ENCODE measurements around the gene CFAP43.

DNA sequence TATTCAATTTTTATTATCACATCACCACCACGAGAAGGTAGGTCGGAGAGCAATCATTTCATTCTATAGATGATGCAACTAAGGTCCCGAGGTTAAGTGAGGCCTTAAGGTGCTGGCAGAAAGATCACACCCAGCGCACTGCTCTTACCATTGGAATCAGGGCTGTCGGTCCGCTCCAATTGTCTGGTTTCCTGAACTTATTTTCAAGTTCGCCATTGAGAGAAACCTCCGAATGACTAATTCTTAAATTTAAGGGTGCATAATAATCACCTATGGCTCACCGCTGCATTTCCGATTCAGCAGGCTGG, 36.2 kb upstream of the CFAP43 start:
- TF ChIP-seq TCF4 (CRISPR knock-in tag; IDR thresholded peaks at IDR 0.05; ENCODE audit: borderline replicate concordance) = no peak
- no peak for TF ChIP-seq ZFP3 (CRISPR knock-in tag; IDR thresholded peaks at IDR 0.05)
- TF ChIP-seq ARNTL (CRISPR knock-in tag; IDR thresholded peaks at IDR 0.05; ENCODE audit: borderline replicate concordance, low read depth) = no peak
